Endothelial cell (in vitro differentiated cells): ENCODE measurements around the gene KRTAP6-1. TPM values are rescaled to one million over a fixed set of nuclear protein-coding genes. Genes with fewer than 3 reads are reported as not detected.

Source experiments
- DNase-seq: peaks from one replicate; pipeline ENCODE4 v3.0.0; 2021; ENCODE audit warnings: low spot score
- H3K27ac Mint-ChIP-seq: one replicate; pipeline ENCODE4 v1.8.0; 2021; ENCODE audit warnings: mixed read lengths, inconsistent platforms; ENCODE audit not compliant: unreplicated experiment
- H3K27me3 Mint-ChIP-seq: one replicate; pipeline ENCODE4 v1.8.0; 2021; ENCODE audit warnings: mild to moderate bottlenecking, moderate library complexity, mixed read lengths, inconsistent platforms; ENCODE audit not compliant: unreplicated experiment
- H3K36me3 Mint-ChIP-seq: one replicate; pipeline ENCODE4 v1.8.0; 2021; ENCODE audit warnings: mild to moderate bottlenecking, low read depth, mixed read lengths, inconsistent platforms; ENCODE audit not compliant: unreplicated experiment
- H3K4me1 Mint-ChIP-seq: one replicate; pipeline ENCODE4 v1.8.0; 2021; ENCODE audit warnings: mild to moderate bottlenecking, mixed read lengths, inconsistent platforms; ENCODE audit not compliant: unreplicated experiment
- H3K4me3 Mint-ChIP-seq: one replicate; pipeline ENCODE4 v1.8.0; 2021; ENCODE audit warnings: mild to moderate bottlenecking, mixed read lengths, inconsistent platforms; ENCODE audit not compliant: unreplicated experiment
- H3K9me3 Mint-ChIP-seq: one replicate; pipeline ENCODE4 v1.8.0; 2021; ENCODE audit warnings: mixed read lengths, inconsistent platforms; ENCODE audit not compliant: unreplicated experiment
- long read RNA-seq: library from polyadenylated mRNA; unstranded; transcript quantifications from one replicate; pipeline ENCODE4 v2.0.0, GENCODE V29; 2020; ENCODE audit not compliant: unreplicated experiment
- total RNA-seq: library from RNA; stranded (reverse); fragmentation: NEBNext Ultra II Directional; extraction: Animal tissue kit (Norgen Biotek cat#: 25700); gene quantifications from one replicate; pipeline ENCODE4 v1.2.1, GENCODE V29; 2021; ENCODE audit not compliant: unreplicated experiment
- TF ChIP-seq, protein P1 (sequence below): fragments of 200-600 bp; sonication (generic); IDR thresholded peaks from one replicate; pipeline ENCODE4 v1.5.0; 2021; ENCODE audit warnings: antibody characterized with exemption; ENCODE audit not compliant: unreplicated experiment

KRTAP6-1 gene, protein sequence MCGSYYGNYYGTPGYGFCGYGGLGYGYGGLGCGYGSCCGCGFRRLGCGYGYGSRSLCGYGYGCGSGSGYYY
- total RNA-seq, result not detected
- long read RNA-seq, result 0 reads

DNA sequence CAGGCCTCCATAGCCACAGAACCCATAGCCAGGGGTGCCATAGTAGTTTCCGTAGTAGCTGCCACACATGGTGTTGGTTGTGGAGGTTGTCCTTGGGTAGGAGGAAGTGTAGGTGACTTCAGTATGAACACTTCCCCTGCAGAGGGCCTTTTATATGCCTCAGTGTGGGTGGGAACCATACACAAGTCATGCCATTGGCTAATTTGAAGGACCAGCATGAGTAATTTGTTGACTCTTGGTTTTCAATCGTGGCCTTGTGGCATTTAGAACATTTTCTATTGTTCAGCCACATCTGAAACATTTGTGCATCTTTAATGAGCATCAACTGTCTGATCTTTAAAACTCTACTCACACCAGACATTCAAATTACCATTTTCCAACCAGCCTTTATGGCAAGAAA is at the start of gene KRTAP6-1:
TSS of gene KRTAP6-1 (minus strand) at position 95 of the 400 bp plus-strand sequence. CDS start at position 69, 26 bp downstream.
- Mint-ChIP-seq H3K27ac (no peak within 1 kb of the TSS), H3K4me1 (no peaks in the 10 kb centered on the region)

DNA sequence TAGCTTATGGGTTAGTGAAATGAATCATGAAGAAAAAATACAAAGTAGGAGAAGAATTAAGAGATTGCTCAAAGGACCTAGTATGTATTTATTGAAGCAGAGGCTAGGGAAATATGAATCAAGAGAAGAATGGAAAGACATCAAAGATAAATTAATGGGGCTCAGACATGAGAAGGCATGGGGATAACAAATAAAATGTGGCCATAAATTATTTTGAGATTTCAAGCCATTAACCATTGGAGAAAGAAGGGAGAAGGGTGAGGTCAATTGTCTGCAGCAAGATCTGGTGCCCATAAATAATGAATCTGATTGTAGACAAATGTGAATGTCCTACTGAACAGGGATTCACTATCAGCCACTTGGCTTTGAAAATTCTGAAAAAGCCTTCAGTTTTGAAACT is 39.2 kb upstream of the KRTAP6-1 start:
- no peak for DNase-seq
- Mint-ChIP-seq H3K4me3 (no peak overlapping the region), H3K27ac (no peak overlapping the region), H3K27me3 (no peaks in the 10 kb centered on the region), H3K4me1 (no peaks in the 10 kb centered on the region), H3K36me3 (no peaks in the 10 kb centered on the region), H3K9me3 (no peaks in the 10 kb centered on the region)
- TF ChIP-seq, protein P1, sequence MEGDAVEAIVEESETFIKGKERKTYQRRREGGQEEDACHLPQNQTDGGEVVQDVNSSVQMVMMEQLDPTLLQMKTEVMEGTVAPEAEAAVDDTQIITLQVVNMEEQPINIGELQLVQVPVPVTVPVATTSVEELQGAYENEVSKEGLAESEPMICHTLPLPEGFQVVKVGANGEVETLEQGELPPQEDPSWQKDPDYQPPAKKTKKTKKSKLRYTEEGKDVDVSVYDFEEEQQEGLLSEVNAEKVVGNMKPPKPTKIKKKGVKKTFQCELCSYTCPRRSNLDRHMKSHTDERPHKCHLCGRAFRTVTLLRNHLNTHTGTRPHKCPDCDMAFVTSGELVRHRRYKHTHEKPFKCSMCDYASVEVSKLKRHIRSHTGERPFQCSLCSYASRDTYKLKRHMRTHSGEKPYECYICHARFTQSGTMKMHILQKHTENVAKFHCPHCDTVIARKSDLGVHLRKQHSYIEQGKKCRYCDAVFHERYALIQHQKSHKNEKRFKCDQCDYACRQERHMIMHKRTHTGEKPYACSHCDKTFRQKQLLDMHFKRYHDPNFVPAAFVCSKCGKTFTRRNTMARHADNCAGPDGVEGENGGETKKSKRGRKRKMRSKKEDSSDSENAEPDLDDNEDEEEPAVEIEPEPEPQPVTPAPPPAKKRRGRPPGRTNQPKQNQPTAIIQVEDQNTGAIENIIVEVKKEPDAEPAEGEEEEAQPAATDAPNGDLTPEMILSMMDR, result no peak

More for the DNA sequence above, at the start of gene KRTAP6-1:
- Mint-ChIP-seq H3K9me3 (no peaks in the 10 kb centered on the region), H3K4me3 (no peak within 1 kb of the TSS), H3K36me3 (no peaks in the 10 kb centered on the region), H3K27me3 (no peaks in the 10 kb centered on the region)
- TF ChIP-seq, protein P1, result no peak
- no peak for DNase-seq

DNA sequence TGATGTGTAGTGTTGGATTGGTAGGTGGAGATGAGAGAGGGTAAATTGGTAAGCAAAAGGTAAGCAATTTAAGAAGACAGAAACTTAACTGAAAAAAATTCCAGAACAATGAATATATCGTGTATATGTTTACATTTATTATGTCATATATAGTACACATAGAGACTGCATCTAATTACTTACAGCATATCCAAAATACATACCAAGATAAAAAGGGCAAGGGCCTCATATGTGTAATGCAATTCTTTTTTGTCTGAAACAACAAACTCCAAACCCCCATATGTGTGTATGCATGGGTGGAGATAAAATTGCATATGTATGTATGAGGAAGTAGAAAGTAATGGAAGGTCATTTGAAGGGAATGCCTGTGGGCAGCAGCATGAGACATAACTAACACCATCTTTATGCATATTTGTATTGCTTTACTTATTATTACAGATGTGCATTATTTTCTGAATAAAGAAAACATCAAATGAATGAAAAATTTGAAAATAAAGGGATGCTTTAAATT is 33.2 kb upstream of the KRTAP6-1 start:
- Mint-ChIP-seq H3K36me3 (no peaks in the 10 kb centered on the region), H3K9me3 (no peaks in the 10 kb centered on the region), H3K27me3 (no peaks in the 10 kb centered on the region), H3K4me1 (peaks cover 8% of the 10 kb centered on the region), H3K27ac (no peak overlapping the region), H3K4me3 (no peak overlapping the region)
- DNase-seq, result no peak
- TF ChIP-seq, protein P1, result no peak

DNA sequence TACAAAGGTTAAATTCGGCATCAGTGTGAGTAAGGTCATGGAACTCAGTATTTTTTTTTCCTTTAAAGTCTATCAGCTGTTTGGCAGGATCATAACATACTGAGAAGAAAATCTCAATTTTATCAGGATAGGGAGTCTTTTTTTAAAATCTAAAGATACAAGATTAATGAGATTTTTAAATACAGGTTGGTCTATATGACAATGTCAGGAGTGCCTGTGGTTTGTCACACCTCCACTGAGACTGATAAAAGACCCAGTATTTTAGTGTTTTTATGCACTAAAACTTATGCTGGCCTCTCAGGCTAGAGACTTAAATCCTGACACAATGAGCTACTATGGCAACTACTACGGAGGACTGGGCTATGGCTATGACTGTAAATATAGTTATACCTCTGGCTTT is 28.8 kb upstream of the KRTAP6-1 start, which contains the start of gene KRTAP20-3:
TSS of gene KRTAP20-3 (plus strand) at position 301 of the 400 bp plus-strand sequence.
- Mint-ChIP-seq H3K4me3 (no peak within 1 kb of the TSS), H3K9me3 (no peaks in the 10 kb centered on the region), H3K27ac (no peak within 1 kb of the TSS), H3K36me3 (no peaks in the 10 kb centered on the region), H3K27me3 (no peaks in the 10 kb centered on the region), H3K4me1 (peaks cover 5% of the 10 kb centered on the region)
- TF ChIP-seq, protein P1, result no peak
- no peak for DNase-seq

DNA sequence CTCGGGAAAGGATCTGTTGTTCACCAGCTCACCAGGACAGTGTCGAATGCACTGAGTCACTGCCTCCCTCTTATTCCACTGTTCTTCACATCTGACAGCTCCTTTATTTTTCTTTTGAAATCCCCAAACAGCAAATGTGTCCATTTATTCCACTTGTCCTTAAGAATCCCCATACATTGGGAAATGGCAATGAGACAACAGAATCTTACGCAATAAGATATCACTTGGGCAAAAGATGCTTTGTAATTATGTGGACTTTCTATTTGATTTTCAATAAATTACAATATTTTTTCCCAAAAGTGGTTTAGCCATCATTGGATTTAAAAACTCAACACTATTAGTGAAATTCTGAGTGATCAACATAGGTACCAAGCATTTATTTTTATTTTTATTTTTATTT is 25.0 kb upstream of the KRTAP6-1 start:
- Mint-ChIP-seq H3K9me3 (no peaks in the 10 kb centered on the region), H3K4me3 (no peak overlapping the region), H3K27me3 (no peaks in the 10 kb centered on the region), H3K4me1 (no peaks in the 10 kb centered on the region), H3K27ac (no peak overlapping the region), H3K36me3 (no peaks in the 10 kb centered on the region)
- no peak for DNase-seq
- TF ChIP-seq, protein P1, result no peak
